A549 (cell line): Measurements from ENCODE around the gene TRMT1.

Experiments
- BCL3 ChIP-seq: fragments of >200 bp; sonication (Bioruptor Twin); formaldehyde crosslinking; IDR thresholded peaks from 3 replicates; pipeline ENCODE4 v1.6.1; 2016
- CTCF ChIP-seq: fragments of >200 bp; sonication (Bioruptor Twin); formaldehyde crosslinking; IDR thresholded peaks from 3 replicates; pipeline ENCODE4 v1.5.1; 2016
- HEYL ChIP-seq: fragments of 250-450 bp; sonication (Bioruptor Pico); IDR thresholded peaks from 2 replicates; pipeline ENCODE4 v1.8.0; 2021; ENCODE audit warnings: mild to moderate bottlenecking, moderate library complexity
- HOXA7 ChIP-seq: fragments of 250-450 bp; sonication (Bioruptor Pico); IDR thresholded peaks from 2 replicates; pipeline ENCODE4 v1.5.0; 2020; ENCODE audit warnings: mild to moderate bottlenecking, moderate library complexity
- JUNB ChIP-seq: fragments of >200 bp; sonication (Bioruptor Twin); formaldehyde crosslinking; IDR thresholded peaks from 2 replicates; pipeline ENCODE4 v1.6.1; 2016
- KDM5A ChIP-seq: fragments of 200-600 bp; sonication (generic); IDR thresholded peaks from 2 replicates; pipeline ENCODE4 v1.6.1; 2016; ENCODE audit warnings: antibody characterized with exemption, mild to moderate bottlenecking
- MYC ChIP-seq: IDR thresholded peaks from 2 replicates; pipeline ENCODE4 v1.6.1; 2012; ENCODE audit warnings: mild to moderate bottlenecking, inconsistent platforms, low read length, improper control_type of control experiment, borderline replicate concordance
- POLR2A ChIP-seq: IDR thresholded peaks from 2 replicates; pipeline ENCODE4 v1.6.1; 2012; ENCODE audit warnings: mild to moderate bottlenecking, low read length
- RCOR1 ChIP-seq: fragments of 150-350 bp; IDR thresholded peaks from 2 replicates; pipeline ENCODE4 v1.6.1; 2014; ENCODE audit warnings: antibody characterized with exemption, low read length, low read depth
- SREBF2 ChIP-seq: fragments of 450-650 bp; IDR thresholded peaks from 2 replicates; pipeline ENCODE4 v1.6.1; 2014; ENCODE audit warnings: mild to moderate bottlenecking, moderate library complexity
- ZFP36 ChIP-seq: fragments of 450-650 bp; IDR thresholded peaks from 2 replicates; pipeline ENCODE4 v1.6.1; 2014; ENCODE audit warnings: borderline replicate concordance; ENCODE audit not compliant: partially characterized antibody
- TF ChIP-seq, protein P1 (sequence below): fragments of 450-650 bp; IDR thresholded peaks from 2 replicates; pipeline ENCODE4 v1.6.1; 2014; ENCODE audit warnings: antibody characterized with exemption
- TF ChIP-seq, protein P2 (sequence below): IDR thresholded peaks from 2 replicates; pipeline ENCODE4 v1.6.1; 2012
- TF ChIP-seq, protein P3 (sequence below): fragments of 250-450 bp; sonication (Bioruptor Pico); IDR thresholded peaks from 2 replicates; pipeline ENCODE4 v1.5.0; 2021; ENCODE audit warnings: mild to moderate bottlenecking, moderate library complexity, borderline replicate concordance

GRCh38 chr19:13094106-13094504, 22.4 kb downstream of the TRMT1 start:
- TF ChIP-seq BCL3 (no peak), CTCF (no peak), ZFP36 (no peak), HOXA7 (CRISPR knock-in tag) (no peak), HEYL (no peak), RCOR1 (no peak), POLR2A (no peak), MYC (no peak), KDM5A (no peak), JUNB (no peak), SREBF2 (no peak)
- TF ChIP-seq, protein P1, sequence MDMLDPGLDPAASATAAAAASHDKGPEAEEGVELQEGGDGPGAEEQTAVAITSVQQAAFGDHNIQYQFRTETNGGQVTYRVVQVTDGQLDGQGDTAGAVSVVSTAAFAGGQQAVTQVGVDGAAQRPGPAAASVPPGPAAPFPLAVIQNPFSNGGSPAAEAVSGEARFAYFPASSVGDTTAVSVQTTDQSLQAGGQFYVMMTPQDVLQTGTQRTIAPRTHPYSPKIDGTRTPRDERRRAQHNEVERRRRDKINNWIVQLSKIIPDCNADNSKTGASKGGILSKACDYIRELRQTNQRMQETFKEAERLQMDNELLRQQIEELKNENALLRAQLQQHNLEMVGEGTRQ = no peak
- TF ChIP-seq, protein P2, sequence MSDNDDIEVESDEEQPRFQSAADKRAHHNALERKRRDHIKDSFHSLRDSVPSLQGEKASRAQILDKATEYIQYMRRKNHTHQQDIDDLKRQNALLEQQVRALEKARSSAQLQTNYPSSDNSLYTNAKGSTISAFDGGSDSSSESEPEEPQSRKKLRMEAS = no peak
- TF ChIP-seq, protein P3, sequence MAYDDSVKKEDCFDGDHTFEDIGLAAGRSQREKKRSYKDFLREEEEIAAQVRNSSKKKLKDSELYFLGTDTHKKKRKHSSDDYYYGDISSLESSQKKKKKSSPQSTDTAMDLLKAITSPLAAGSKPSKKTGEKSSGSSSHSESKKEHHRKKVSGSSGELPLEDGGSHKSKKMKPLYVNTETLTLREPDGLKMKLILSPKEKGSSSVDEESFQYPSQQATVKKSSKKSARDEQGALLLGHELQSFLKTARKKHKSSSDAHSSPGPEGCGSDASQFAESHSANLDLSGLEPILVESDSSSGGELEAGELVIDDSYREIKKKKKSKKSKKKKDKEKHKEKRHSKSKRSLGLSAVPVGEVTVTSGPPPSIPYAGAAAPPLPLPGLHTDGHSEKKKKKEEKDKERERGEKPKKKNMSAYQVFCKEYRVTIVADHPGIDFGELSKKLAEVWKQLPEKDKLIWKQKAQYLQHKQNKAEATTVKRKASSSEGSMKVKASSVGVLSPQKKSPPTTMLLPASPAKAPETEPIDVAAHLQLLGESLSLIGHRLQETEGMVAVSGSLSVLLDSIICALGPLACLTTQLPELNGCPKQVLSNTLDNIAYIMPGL = no peak
